ENCODE data around the gene FNDC10. TPM values are rescaled to one million over a fixed set of nuclear protein-coding genes. Genes with fewer than 3 reads are reported as not detected.
A peak's percentile ranks its signal among the peaks of the same experiment; 100 is the strongest.

The FNDC10 gene
- total RNA-seq, 2 experiments from 2014 or later: 2.8 to 3.6 TPM

- ChIA-PET CTCF (no interaction called here), POLR2A (interaction anchor here (0.5 to 1.3 kb wide), 2 partner anchors 10 to 150 kb away, joined by 3 to 4 read pairs; no protein-coding TSS in a partner anchor)
- no peaks in the 10 kb centered on the region for H3K27me3 Mint-ChIP-seq
- intact Hi-C loops (cut with micrococcal nuclease): no loop called here
- H3K27ac Mint-ChIP-seq: no peak overlapping the region
- no peak overlapping the region for H3K4me3 Mint-ChIP-seq
- H3K9me3 Mint-ChIP-seq: no peaks in the 10 kb centered on the region
- no peaks in the 10 kb centered on the region for H3K36me3 Mint-ChIP-seq (ENCODE audit: low read depth)
- DNase-seq (no peak), ATAC-seq (no peak)
- H3K4me1 Mint-ChIP-seq (ENCODE audit: low read depth): peaks cover 3% of the 10 kb centered on the region
- TF ChIP-seq, protein P1, sequence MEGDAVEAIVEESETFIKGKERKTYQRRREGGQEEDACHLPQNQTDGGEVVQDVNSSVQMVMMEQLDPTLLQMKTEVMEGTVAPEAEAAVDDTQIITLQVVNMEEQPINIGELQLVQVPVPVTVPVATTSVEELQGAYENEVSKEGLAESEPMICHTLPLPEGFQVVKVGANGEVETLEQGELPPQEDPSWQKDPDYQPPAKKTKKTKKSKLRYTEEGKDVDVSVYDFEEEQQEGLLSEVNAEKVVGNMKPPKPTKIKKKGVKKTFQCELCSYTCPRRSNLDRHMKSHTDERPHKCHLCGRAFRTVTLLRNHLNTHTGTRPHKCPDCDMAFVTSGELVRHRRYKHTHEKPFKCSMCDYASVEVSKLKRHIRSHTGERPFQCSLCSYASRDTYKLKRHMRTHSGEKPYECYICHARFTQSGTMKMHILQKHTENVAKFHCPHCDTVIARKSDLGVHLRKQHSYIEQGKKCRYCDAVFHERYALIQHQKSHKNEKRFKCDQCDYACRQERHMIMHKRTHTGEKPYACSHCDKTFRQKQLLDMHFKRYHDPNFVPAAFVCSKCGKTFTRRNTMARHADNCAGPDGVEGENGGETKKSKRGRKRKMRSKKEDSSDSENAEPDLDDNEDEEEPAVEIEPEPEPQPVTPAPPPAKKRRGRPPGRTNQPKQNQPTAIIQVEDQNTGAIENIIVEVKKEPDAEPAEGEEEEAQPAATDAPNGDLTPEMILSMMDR (IDR thresholded peaks at IDR 0.05): no peak
Observed at GRCh38 chr1:1551524-1552262, 48.2 kb downstream of the FNDC10 start.

GRCh38 chr1:1550591-1551432, 49.1 kb downstream of the FNDC10 start:
- H3K4me1 Mint-ChIP-seq (ENCODE audit: low read depth): peaks cover 3% of the 10 kb centered on the region

DNA sequence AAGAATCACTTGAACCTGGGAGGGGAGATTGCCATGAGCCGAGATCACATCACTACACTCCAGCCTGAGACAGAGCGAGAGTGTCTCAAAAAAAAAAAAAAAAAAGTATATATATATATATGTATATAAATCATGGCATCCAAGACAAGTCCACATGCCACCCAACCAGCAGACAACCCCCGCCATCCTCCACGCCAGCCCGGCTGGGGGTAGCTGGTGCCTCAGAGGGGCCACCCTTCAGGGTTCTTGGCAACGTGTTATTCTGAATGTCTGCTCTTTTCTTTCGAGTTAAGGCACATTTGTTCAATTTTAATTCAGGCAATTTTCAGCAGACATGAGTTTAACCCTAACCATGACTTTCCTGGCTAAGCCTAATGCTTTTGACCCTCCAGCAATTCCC, 49.8 kb downstream of the FNDC10 start:
- Mint-ChIP-seq H3K27me3 (no peaks in the 10 kb centered on the region), H3K4me3 (no peak overlapping the region), H3K9me3 (no peaks in the 10 kb centered on the region), H3K27ac (no peak overlapping the region), H3K4me1 (ENCODE audit: low read depth) (peaks cover 3% of the 10 kb centered on the region), H3K36me3 (ENCODE audit: low read depth) (no peaks in the 10 kb centered on the region)
- ATAC-seq (no peak), DNase-seq (no peak)
- ChIA-PET CTCF (no interaction called here), POLR2A (no interaction called here)
- intact Hi-C loops (cut with micrococcal nuclease): no loop called here
- TF ChIP-seq, protein P1 (IDR thresholded peaks at IDR 0.05): no peak

More at GRCh38 chr1:1550591-1551432, 49.1 kb downstream of the FNDC10 start:
- POLR2A ChIA-PET: interaction anchor here (0.5 to 1.3 kb wide), 2 partner anchors 11 to 149 kb away, joined by 3 to 4 read pairs; no protein-coding TSS in a partner anchor
- TF ChIP-seq, protein P1 (IDR thresholded peaks at IDR 0.05): peak; percentile 23
- Mint-ChIP-seq H3K36me3 (ENCODE audit: low read depth) (no peaks in the 10 kb centered on the region), H3K27me3 (no peaks in the 10 kb centered on the region), H3K9me3 (no peaks in the 10 kb centered on the region), H3K27ac (no peak overlapping the region), H3K4me3 (no peak overlapping the region)
- intact Hi-C loops (cut with micrococcal nuclease): no loop called here
- DNase-seq (no peak), ATAC-seq (peak; percentile 56)
- CTCF ChIA-PET: no interaction called here

DNA sequence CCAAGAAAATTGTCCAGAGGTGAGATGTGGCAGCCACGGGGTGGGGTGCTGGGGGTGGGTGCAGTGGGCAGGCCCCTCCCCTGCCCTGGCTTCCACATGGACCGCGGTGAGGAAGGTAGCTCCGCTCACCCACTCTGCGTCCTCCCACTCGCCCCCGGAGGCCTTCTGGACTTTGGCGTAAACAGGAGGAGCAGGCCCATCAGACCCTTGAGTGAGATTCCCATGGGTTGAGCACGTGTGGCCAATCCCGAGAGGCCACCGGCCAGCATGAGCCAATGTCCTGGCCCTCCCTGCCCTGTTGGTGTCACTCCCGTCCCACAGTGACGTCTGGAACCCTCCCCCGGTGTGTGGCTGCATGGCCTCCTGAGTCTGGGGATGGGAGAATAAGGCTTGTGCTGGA, 51.3 kb downstream of the FNDC10 start:
- ATAC-seq (no peak), DNase-seq (no peak)
- no peaks in the 10 kb centered on the region for H3K9me3 Mint-ChIP-seq
- H3K27ac Mint-ChIP-seq: no peak overlapping the region
- H3K4me3 Mint-ChIP-seq: no peak overlapping the region
- intact Hi-C loops (cut with micrococcal nuclease): no loop called here
- CTCF ChIA-PET: no interaction called here
- no peaks in the 10 kb centered on the region for H3K4me1 Mint-ChIP-seq (ENCODE audit: low read depth)
- TF ChIP-seq, protein P1 (IDR thresholded peaks at IDR 0.05): no peak
- H3K36me3 Mint-ChIP-seq (ENCODE audit: low read depth): no peaks in the 10 kb centered on the region
- POLR2A ChIA-PET: interaction anchor here (1.0 to 1.7 kb wide), 2 partner anchors 16 to 22 kb away, joined by 3 to 5 read pairs; no protein-coding TSS in a partner anchor
- no peaks in the 10 kb centered on the region for H3K27me3 Mint-ChIP-seq

Other genes with a start within 250 kb of the FNDC10 start
- gene MXRA8, start 241.6 kb downstream of the FNDC10 start, total RNA-seq: under 1 TPM; 0.92 to 0.98 TPM
- 100 to 1,000 TPM; 127 TPM for gene AURKAIP1, start 224.9 kb downstream of the FNDC10 start, total RNA-seq
- 10 to 100 TPM; 86.3 to 92.4 TPM for gene CCNL2, start 200.8 kb downstream of the FNDC10 start, total RNA-seq
- 100 to 1,000 TPM; 127 to 129 TPM for gene MRPL20, start 192.8 kb downstream of the FNDC10 start, total RNA-seq
- gene ANKRD65, start 178.9 kb downstream of the FNDC10 start, total RNA-seq: not detected
- gene VWA1, start 164.4 kb downstream of the FNDC10 start, total RNA-seq: under 1 TPM; 0.72 to 0.97 TPM
- gene ATAD3C, start 150.4 kb downstream of the FNDC10 start, total RNA-seq: 1 to 10 TPM in 1 of 2 experiments, under 1 TPM in 1; 0.99 to 1.8 TPM
- 10 to 100 TPM; 42.5 to 48.1 TPM for gene ATAD3B, start 128.4 kb downstream of the FNDC10 start, total RNA-seq
- 10 to 100 TPM; 61.7 to 65.1 TPM for gene ATAD3A, start 88.0 kb downstream of the FNDC10 start, total RNA-seq
- gene TMEM240, start 59.5 kb downstream of the FNDC10 start, total RNA-seq: under 1 TPM; 0.45 to 0.74 TPM
- gene SSU72, start 25.3 kb downstream of the FNDC10 start, total RNA-seq: 100 to 1,000 TPM; 111 to 113 TPM
- gene MIB2, start 15.4 kb upstream of the FNDC10 start, total RNA-seq: 10 to 100 TPM; 40.1 to 41.3 TPM
- 1 to 10 TPM; 3.3 to 4.0 TPM for gene MMP23B, start 32.0 kb upstream of the FNDC10 start, total RNA-seq
- 10 to 100 TPM; 29.4 to 32.0 TPM for gene CDK11B, start 58.9 kb upstream of the FNDC10 start, total RNA-seq
- gene SLC35E2B, start 92.7 kb upstream of the FNDC10 start, total RNA-seq: 10 to 100 TPM; 21.9 to 23.8 TPM
- 10 to 100 TPM; 64.8 to 70.6 TPM for gene CDK11A, start 124.2 kb upstream of the FNDC10 start, total RNA-seq
- 10 to 100 TPM; 57.3 to 65.6 TPM for gene NADK, start 178.3 kb upstream of the FNDC10 start, total RNA-seq